ENCODE data around the gene PLA2G12B.

- no peak for TF ChIP-seq CTCF (IDR thresholded peaks at IDR 0.05)
- no peak for TF ChIP-seq POLR2A (IDR thresholded peaks at IDR 0.05)
Observed at GRCh38 chr10:72924351-72924750, 30.3 kb downstream of the PLA2G12B start.
